T-helper 22 cell (primary cell): ENCODE measurements around the gene WDR33.

Experiments used
- DNase-seq: peaks from one replicate; pipeline ENCODE4 v3.0.0-alpha.2; 2020; ENCODE audit warnings: low read depth

Gene WDR33

DNA sequence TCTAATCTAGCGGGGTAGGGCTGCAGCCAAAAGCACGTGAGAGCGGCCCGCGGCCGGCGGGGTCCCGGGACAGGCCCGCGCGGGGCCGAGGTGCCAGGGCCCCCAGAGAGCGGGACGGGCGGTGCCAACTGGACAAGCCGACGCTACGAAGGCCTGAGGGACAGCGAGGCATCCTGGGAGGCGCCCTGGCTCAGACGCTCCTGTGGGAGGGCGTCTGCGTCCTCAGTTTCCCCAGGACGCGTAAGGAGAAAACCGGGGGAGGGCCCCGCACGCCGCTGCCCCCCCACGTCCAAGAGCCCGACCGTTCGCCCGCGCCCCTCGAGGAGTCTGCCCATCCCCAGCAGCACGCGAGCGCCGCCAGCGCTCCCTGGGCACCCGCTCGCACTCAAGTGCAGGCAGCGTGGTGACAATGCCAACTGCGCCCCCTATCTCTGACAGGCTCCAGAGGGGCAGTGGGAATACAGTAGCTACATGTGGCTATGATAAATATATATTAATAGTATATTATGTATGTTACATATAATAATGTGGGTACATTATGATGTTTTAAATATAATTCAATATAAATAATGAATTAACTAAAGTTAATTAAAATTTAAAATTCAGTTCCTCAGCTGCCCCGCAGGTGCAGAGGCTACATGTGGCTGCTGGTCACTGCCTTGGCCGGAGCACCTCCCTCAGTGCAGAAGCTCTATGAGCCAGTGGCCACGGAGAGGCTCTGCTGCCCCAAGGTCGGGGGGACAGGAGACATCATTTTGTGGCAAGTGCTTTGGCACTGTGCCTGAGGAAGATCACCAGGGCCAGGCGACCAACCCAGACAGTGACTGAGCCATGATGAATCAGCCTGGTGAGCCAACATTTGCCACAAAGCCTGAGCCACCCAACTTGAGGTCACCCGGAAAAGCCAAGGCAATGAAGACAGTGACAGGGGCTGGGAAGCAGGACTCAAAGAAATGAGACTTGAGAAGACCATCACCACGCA, 115.2 kb downstream of the WDR33 start:
- no peak for DNase-seq

- DNase-seq = no peak
Measured at GRCh38 chr2:127694986-127695385, 116.0 kb downstream of the WDR33 start.

- no peak for DNase-seq
Measured at GRCh38 chr2:127690696-127691095, 120.3 kb downstream of the WDR33 start.

DNA sequence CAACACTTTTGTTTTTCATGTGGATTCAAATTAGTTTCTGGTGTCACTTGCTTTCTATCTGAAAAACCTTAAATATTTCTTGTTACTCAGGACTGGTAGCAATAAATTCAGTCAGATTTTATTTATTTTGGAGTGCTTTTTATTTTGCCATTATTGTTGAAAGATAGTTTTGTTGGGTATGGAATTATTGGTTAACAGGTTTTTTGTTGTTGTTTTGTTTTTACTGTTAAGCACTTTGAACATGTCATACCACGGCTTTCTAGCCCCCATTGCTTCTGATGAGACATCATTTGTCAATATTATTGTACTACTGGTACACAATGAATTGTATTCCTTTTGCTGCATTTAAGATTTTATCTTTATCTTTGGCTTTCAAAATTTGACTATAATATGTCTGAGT, 122.6 kb downstream of the WDR33 start:
- no peak for DNase-seq

DNA sequence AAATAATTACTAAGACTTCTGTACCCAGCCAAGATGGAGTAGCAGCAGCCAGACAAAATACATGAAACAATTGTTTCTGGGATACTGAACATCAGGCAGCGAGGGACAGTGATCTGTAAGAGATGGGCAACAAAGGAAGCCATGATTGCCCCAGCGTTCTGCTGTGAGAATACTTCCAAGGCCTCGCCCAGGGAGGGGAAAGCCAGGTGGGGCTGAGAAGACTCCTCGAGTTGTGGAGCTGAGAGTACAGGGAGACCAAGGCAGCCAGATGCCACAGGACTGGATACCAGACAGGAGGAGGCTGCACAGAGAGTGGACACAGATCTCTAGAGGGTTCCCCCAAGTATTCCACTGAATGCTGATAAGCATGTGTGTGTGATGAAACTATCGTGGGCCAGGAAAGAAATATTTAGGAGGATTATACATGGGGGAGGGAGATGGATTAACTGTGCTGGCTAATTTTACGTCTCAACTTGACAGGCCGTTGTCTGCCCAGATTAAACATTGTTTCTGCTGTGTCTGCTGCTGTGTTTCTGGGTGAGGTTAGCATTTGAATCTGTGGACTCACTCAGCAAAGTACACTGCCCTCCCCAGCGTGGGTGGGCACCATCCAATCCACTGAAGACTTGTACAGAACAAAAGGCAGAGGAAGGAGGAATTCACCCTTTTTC, 125.4 kb downstream of the WDR33 start:
- no peak for DNase-seq

DNA sequence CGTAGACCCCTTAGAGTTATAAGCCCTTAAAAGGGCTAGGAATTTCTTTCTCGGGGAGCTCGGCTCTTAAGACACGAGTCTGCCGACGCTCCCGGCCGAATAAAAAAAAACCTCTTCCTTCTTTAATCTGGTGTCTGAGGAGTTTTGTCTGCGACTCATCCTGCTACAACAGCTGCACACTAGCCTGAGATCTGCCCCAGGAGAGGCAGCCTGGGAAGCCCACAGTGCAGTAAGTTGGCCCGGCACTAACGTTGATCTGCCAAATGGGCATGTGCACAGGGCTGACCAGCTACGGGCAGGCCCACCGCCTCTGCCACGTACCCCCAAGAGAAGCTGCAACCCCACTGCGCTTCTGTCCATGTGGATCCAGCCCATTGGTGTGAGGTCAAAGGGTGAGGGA, 127.2 kb downstream of the WDR33 start:
- DNase-seq = no peak

- DNase-seq = no peak
Measured at GRCh38 chr2:127683056-127683455, 127.9 kb downstream of the WDR33 start.

- no peak for DNase-seq
Measured at GRCh38 chr2:127681976-127682857, 128.8 kb downstream of the WDR33 start.

DNA sequence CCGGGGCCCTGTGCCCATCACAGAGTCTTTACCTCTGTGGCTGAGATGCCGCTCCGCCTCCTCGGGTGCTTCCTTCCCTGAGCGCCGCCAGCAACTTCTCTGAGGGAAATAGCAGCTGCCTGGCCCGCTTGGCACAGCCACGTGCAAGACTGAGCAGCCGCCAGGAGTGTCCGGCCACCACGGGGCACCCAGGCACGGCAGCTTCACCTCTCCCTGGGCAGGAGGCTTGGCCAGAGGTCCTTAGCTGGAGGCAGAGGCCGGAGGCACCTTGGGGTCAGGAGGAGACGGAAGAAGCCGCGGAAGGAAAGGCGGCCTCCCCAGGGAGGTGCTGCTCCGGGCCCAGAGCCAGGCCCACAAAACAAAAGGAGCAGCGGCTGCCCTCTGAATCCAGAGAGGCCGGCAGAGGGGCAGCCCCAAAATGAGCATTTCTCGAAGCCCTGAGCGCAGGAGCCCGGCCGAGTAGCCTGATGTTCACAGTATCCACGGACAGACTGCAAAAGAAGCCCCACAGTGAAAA, 129.6 kb downstream of the WDR33 start:
- DNase-seq = no peak

GRCh38 chr2:127680706-127681287, 130.2 kb downstream of the WDR33 start:
- DNase-seq = no peak

- no peak for DNase-seq
Measured at GRCh38 chr2:127679680-127680361, 131.2 kb downstream of the WDR33 start.

DNA sequence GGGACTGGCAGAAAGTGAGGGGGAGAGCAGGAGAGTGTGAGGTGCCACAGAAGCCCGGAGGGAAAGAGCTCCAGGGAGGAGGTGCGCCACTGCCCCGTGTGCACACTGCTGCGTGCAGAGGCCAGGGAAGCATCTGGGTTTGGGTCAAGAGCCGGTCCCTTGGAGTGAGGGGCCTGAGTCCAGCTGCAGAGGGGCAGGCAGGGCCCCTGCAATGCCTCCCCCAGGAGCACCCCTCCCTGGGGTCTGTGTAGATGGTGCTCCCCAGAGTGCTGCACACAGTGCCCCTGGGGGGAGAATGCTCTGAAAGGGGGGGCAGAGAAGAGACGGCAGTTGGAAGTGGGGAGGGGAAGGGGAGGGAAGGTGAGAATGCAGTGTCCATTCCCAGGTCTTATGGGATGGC, 132.0 kb downstream of the WDR33 start:
- no peak for DNase-seq

- no peak for DNase-seq
Measured at GRCh38 chr2:127678531-127678930, 132.4 kb downstream of the WDR33 start.

GRCh38 chr2:127676906-127677305, 134.1 kb downstream of the WDR33 start:
- no peak for DNase-seq

GRCh38 chr2:127675331-127676261, 135.4 kb downstream of the WDR33 start, which contains the start of gene LIMS2:
Gene LIMS2, minus strand, starts transcription at chr2:127675530. Its CDS starts 506 bp downstream, at chr2:127675024.
- DNase-seq = no peak

- DNase-seq = no peak
Measured at GRCh38 chr2:127674241-127675209, 136.4 kb downstream of the WDR33 start.

DNA sequence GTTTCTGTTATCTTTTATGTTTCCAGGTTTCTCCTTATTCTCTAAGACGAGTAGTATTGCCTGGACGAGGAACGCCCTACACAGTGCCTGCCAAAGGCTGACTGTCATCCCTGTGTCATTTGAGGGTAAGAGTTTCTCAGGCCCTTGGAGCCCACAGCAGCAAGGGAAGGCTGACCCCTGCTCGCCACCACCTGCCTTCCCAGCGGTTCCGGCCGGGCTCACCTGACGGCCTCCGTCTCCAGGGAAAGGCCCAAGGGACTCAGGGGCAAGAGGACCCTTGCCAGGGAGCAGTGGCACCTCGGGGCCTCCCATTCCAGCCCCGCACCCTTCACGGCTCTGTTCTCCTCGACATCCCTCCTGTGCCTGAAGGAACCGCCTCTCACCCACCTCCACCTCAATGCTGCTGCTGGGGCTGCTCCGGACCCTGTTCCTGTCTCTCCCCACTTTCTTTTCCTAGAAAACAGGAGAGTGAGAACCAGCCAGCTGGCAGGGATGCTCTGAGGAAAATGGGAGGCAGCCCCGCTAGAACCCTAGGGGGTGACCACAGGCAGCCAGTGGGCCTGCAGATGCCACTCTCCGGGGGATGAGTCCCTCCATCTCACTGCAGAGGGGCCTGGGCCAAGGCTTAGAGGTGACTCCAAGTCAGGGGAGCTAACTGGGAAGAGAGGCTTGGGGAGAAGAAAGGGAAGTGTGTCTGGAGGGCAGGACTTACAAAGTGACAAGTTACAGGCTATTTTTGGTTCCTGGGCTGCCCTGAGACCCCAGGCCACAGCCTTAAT, 137.5 kb downstream of the WDR33 start:
- DNase-seq = no peak
